GM12891 (cell line): ENCODE measurements around the gene TMEFF1.

ENCODE experiments used
- PAX5 ChIP-seq: IDR thresholded peaks from 2 replicates; pipeline ENCODE4 v1.6.1; 2011; ENCODE audit warnings: low read length, moderate library complexity, mild to moderate bottlenecking; ENCODE audit not compliant: insufficient read depth, severe bottlenecking
- POLR2A ChIP-seq: IDR thresholded peaks from 2 replicates; pipeline ENCODE4 v1.6.1; 2011; ENCODE audit warnings: low read depth, low read length, control low read depth
- POLR2AphosphoS5 ChIP-seq: IDR thresholded peaks from 2 replicates; pipeline ENCODE4 v1.6.1; 2011; ENCODE audit warnings: low read depth, low read length, control low read depth
- POU2F2 ChIP-seq: IDR thresholded peaks from 2 replicates; pipeline ENCODE4 v1.6.1; 2011; ENCODE audit warnings: low read depth, mild to moderate bottlenecking, control low read depth, low read length, moderate library complexity
- TAF1 ChIP-seq: IDR thresholded peaks from 2 replicates; pipeline ENCODE4 v1.6.1; 2011; ENCODE audit warnings: low read depth, low read length, control low read depth

DNA sequence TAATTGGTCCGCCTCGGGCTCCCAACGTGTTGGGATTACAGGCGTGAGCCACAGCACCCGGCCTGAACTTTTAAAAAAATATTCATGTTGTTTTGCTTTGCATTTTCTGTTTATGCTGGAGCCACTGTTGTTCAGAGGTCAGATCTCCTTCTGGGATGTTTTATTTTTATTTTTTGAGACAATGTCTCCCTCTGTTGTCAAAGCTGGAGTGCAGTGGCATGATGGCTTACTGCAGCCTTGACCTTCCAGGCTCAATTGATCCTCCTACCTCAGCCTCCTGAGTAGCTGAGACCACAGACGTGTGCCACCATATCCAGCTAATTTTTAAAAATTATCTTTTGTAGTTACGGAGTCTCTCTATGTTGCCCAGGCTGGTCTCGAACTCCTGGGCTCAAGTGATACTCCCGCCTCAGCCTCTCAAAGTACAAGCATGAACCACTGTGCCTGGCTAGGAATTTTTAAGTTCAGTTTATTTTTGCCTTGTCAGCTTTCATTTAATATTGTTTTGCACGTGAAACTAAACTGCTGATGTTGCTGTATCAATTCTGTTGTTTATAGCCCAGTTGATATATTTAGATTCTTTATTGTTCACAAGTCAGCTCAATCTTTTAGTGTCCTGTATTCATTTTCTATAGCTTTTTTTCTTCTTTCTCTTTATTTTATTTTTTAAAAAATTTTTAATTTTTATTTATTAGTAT lies 13.7 kb downstream of the TMEFF1 start:
- TF ChIP-seq POLR2A (no peak), POLR2AphosphoS5 (no peak), TAF1 (no peak), POU2F2 (no peak), PAX5 (no peak)
